AML-193 (cell line): Measurements from ENCODE around the gene PPP1R3G.
"Not testable (repeated sequence)": the region's sequence is repeated elsewhere in the genome, so short reads cannot be mapped to it uniquely, and the experiment has no call there.

Experiments
- DNase-seq, 2 experiments: peaks; one replicate each; lab custom pipeline; 2025; lab: John Stamatoyannopoulos, UW

Gene PPP1R3G

GRCh38 chr6:5084781-5085647 is at the start of gene PPP1R3G:
PPP1R3G (plus strand) TSS chr6:5085341; CDS start chr6:5085486, 145 bp downstream.
- peak; percentile 38 to 43 for DNase-seq

GRCh38 chr6:5036269-5036668 is 48.9 kb upstream of the PPP1R3G start:
- no peak for DNase-seq

- no peak for DNase-seq
Observed at GRCh38 chr6:5041955-5042354, 43.2 kb upstream of the PPP1R3G start.

GRCh38 chr6:5042436-5042835 is 42.7 kb upstream of the PPP1R3G start:
- DNase-seq = no peak

GRCh38 chr6:5044866-5045265 is 40.3 kb upstream of the PPP1R3G start:
- DNase-seq = no peak

- DNase-seq = no peak
Observed at GRCh38 chr6:5045416-5045815, 39.7 kb upstream of the PPP1R3G start.

GRCh38 chr6:5046430-5046829 is 38.7 kb upstream of the PPP1R3G start:
- DNase-seq = no peak

- no peak for DNase-seq
Observed at GRCh38 chr6:5050009-5050408, 35.1 kb upstream of the PPP1R3G start.

- no peak for DNase-seq
Observed at GRCh38 chr6:5051394-5051793, 33.7 kb upstream of the PPP1R3G start.

GRCh38 chr6:5053038-5053437 is 32.1 kb upstream of the PPP1R3G start:
- DNase-seq = peak; percentile 29

- no peak for DNase-seq
Observed at GRCh38 chr6:5053864-5054244, 31.3 kb upstream of the PPP1R3G start.

- no peak for DNase-seq
Observed at GRCh38 chr6:5054245-5054873, 30.8 kb upstream of the PPP1R3G start.

- no peak for DNase-seq
Observed at GRCh38 chr6:5055118-5055517, 30.0 kb upstream of the PPP1R3G start.

GRCh38 chr6:5058254-5058653 is 26.9 kb upstream of the PPP1R3G start:
- no peak for DNase-seq

GRCh38 chr6:5059036-5059896 is 25.9 kb upstream of the PPP1R3G start:
- DNase-seq = no peak

GRCh38 chr6:5060439-5060838 is 24.7 kb upstream of the PPP1R3G start:
- not testable (repeated sequence) for DNase-seq

- peak in 1 of 2 experiments; percentile 43 for DNase-seq
Observed at GRCh38 chr6:5061152-5061551, 24.0 kb upstream of the PPP1R3G start.

GRCh38 chr6:5063617-5064016 is 21.5 kb upstream of the PPP1R3G start:
- no peak for DNase-seq

GRCh38 chr6:5066456-5067093 is 18.6 kb upstream of the PPP1R3G start:
- DNase-seq = no peak

GRCh38 chr6:5067305-5067704 is 17.8 kb upstream of the PPP1R3G start:
- DNase-seq = no peak

GRCh38 chr6:5068153-5068751 is 16.9 kb upstream of the PPP1R3G start:
- DNase-seq = no peak

GRCh38 chr6:5071216-5071615 is 13.9 kb upstream of the PPP1R3G start:
- DNase-seq = no peak
